B cell (primary cell): ENCODE measurements around the gene RNF175. TPM values are rescaled to one million over a fixed set of nuclear protein-coding genes. Genes with fewer than 3 reads are reported as not detected.
A peak's percentile ranks its signal among the peaks of the same experiment; 100 is the strongest.

Source experiments
- ATAC-seq: fragments of 200-7000 bp; cut with Tn5 transposase; one replicate; pipeline ENCODE4 v1.10.0; 2021; ENCODE audit warnings: low read depth, mild to moderate bottlenecking, moderate number of reproducible peaks, moderate library complexity
- CTCF ChIA-PET: fragments of 350-600 bp; sonication (Branson Sonifier 250); formaldehyde crosslinking; loops from one replicate; lab custom pipeline; 2021; ENCODE audit warnings: antibody characterized with exemption, inconsistent platforms; lab: Charles Lee
- POLR2A ChIA-PET: fragments of 350-600 bp; sonication (Branson Sonifier 250); formaldehyde crosslinking; loops from one replicate; lab custom pipeline; 2021; ENCODE audit warnings: antibody characterized with exemption; lab: Charles Lee
- DNase-seq: peaks from one replicate; pipeline ENCODE4 v3.0.0; 2013
- H2AFZ ChIP-seq: 2 replicates; pipeline ENCODE4 v1.6.1; 2012; ENCODE audit warnings: mild to moderate bottlenecking, low read depth, low read length; ENCODE audit not compliant: insufficient read depth, poor library complexity, severe bottlenecking
- H3K27ac ChIP-seq, 2 donors: 1 replicate in 1 of 2; 2 replicates in 1 of 2; pipeline ENCODE4 v1.5.1; 2012 to 2013; ENCODE audit warnings: low read length in 2 of 2, mild to moderate bottlenecking in 2 of 2, moderate library complexity in 1 of 2
- H3K27me3 ChIP-seq, 4 experiments: fragments of 200-600 bp in 1 of 4; sonication (generic) in 1 of 4; replicated peaks in 1 of 4; 1 replicate in 2 of 4; 2 replicates in 2 of 4; pipeline versions ENCODE4 v1.6.1 to v1.7.0; 2013 to 2016; ENCODE audit warnings: low read length in 3 of 4, mild to moderate bottlenecking in 2 of 4, mixed read lengths in 1 of 4, moderate library complexity in 1 of 4; ENCODE audit not compliant: insufficient read depth in 4 of 4, control insufficient read depth in 3 of 4; ENCODE audit errors: control extremely low read depth in 1 of 4
- H3K36me3 ChIP-seq, 2 experiments: replicated peaks in 1 of 2; 1 replicate in 1 of 2; 2 replicates in 1 of 2; pipeline versions ENCODE4 v1.6.1 to v1.7.1; 2013; ENCODE audit warnings: low read length in 1 of 2; ENCODE audit not compliant: insufficient read depth in 2 of 2, control insufficient read depth in 1 of 2; ENCODE audit errors: control extremely low read depth in 1 of 2, extremely low read depth in 1 of 2
- H3K4me1 ChIP-seq, 2 donors: fragments of 200-600 bp in 1 of 2; sonication (generic) in 1 of 2; 1 replicate in 1 of 2; 2 replicates in 1 of 2; pipeline versions ENCODE4 v1.5.1 to v1.6.1; 2013 to 2017; ENCODE audit warnings: low read length in 2 of 2; ENCODE audit not compliant: control insufficient read depth in 2 of 2, insufficient read depth in 2 of 2
- H3K4me2 ChIP-seq: replicated peaks from 2 replicates; pipeline ENCODE3; 2012; ENCODE audit warnings: mild to moderate bottlenecking, low read depth, low read length; ENCODE audit not compliant: poor library complexity, severe bottlenecking
- H3K4me3 ChIP-seq, 5 experiments: fragments of 200-600 bp in 1 of 5; sonication (generic) in 1 of 5; 1 replicate in 3 of 5; 2 replicates in 2 of 5; pipeline versions ENCODE4 v1.5.1 to v1.7.0; 2011 to 2016; ENCODE audit warnings: low read length in 4 of 5, mild to moderate bottlenecking in 4 of 5, low read depth in 2 of 5, control low read depth in 1 of 5, moderate library complexity in 1 of 5; ENCODE audit not compliant: insufficient read depth in 1 of 5; ENCODE audit errors: control extremely low read depth in 1 of 5, extremely low read depth in 1 of 5
- H3K79me2 ChIP-seq: fragments of 200-600 bp; sonication (generic); one replicate; pipeline ENCODE4 v1.6.0; 2016; ENCODE audit warnings: low read length; ENCODE audit not compliant: control insufficient read depth, insufficient read depth
- H3K9ac ChIP-seq: fragments of 200-600 bp; sonication (generic); 2 replicates; pipeline ENCODE4 v1.6.1; 2017; ENCODE audit warnings: mild to moderate bottlenecking, low read length, moderate library complexity
- H3K9me3 ChIP-seq, 3 donors: one replicate each; pipeline versions ENCODE4 v1.6.1 to v1.7.1; 2013; ENCODE audit warnings: low read length in 2 of 3; ENCODE audit not compliant: control insufficient read depth in 2 of 3, insufficient read depth in 1 of 3; ENCODE audit errors: control extremely low read depth in 1 of 3
- H4K20me1 ChIP-seq: 2 replicates; pipeline ENCODE4 v1.6.0; 2012; ENCODE audit warnings: mild to moderate bottlenecking, low read length; ENCODE audit not compliant: insufficient read depth, control insufficient read depth, poor library complexity, severe bottlenecking
- H3K27ac Mint-ChIP-seq: one replicate; pipeline ENCODE4 v1.8.0; 2021; ENCODE audit warnings: mixed read lengths
- H3K27me3 Mint-ChIP-seq: one replicate; pipeline ENCODE4 v1.8.0; 2021; ENCODE audit warnings: mixed read lengths
- H3K4me1 Mint-ChIP-seq: one replicate; pipeline ENCODE4 v1.8.0; 2021; ENCODE audit warnings: mixed read lengths
- H3K4me3 Mint-ChIP-seq: one replicate; pipeline ENCODE4 v1.8.0; 2021; ENCODE audit warnings: mixed read lengths
- H3K9me3 Mint-ChIP-seq: one replicate; pipeline ENCODE4 v1.8.0; 2022; ENCODE audit warnings: mixed read lengths; ENCODE audit not compliant: insufficient read depth
- CTCF ChIP-seq: fragments of 200-600 bp; IDR thresholded peaks from one replicate; pipeline ENCODE4 v1.8.0; 2022; ENCODE audit warnings: antibody characterized with exemption, mild to moderate bottlenecking
- EZH2 ChIP-seq: IDR thresholded peaks from 2 replicates; pipeline ENCODE4 v1.6.1; 2012; ENCODE audit warnings: borderline replicate concordance, low read depth, mild to moderate bottlenecking, moderate library complexity, low read length; ENCODE audit not compliant: insufficient read depth, poor library complexity, severe bottlenecking
- WGBS: methylation state at CpG from one replicate; pipeline ENCODE4 v1.1.5; 2013; ENCODE audit warnings: missing lambda C conversion rate; ENCODE audit not compliant: insufficient coverage; 5-methylcytosine and 5-hydroxymethylcytosine counted together
- intact Hi-C: fragments of 100-400 bp; cut with micrococcal nuclease; formaldehyde crosslinking; loops from one replicate; pipeline ENCODE4 v1.10.0; 2022
- polyA plus RNA-seq: library from polyadenylated mRNA; depleted of rRNA; stranded (reverse); fragments of >200 nt; gene quantifications from 2 replicates; pipeline ENCODE4 v1.2.3, GENCODE V29; 2012
- total RNA-seq, 2 donors: library from RNA; stranded (reverse); fragments of 120-200 nt in 1 of 2; gene quantifications; 1 replicate in 1 of 2; 2 replicates in 1 of 2; pipeline versions ENCODE4 v1.2.3 to v1.2.4, GENCODE V29; 2013 to 2022

Gene RNF175
- total and polyA plus RNA-seq, 2 donors (not counting 1 experiment from before 2014, with no cell fraction given) = not detected

DNA sequence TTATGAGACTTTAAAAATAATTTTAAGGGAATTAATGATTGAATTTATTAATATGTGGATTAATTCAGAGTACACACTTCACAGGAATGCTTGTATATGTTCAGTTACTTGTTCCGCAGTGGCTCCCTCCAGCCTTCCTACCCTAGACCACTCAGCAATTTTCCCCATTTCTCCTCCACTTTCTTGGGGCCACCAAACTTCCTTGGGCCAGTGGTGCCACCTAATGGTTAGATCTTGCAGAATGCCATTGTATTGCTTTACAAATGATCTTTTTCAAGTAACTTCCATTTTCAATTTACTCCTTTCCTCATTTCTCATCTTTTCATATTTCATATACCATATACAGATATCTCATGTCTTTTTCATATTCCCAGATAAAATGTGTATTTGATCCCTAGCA is 3.6 kb upstream of the RNF175 start:
- ChIA-PET CTCF (no interaction called here), POLR2A (no interaction called here)
- DNase-seq (no peak), ATAC-seq (no peak)
- Histone ChIP-seq H3K9me3 (peaks cover 0 to 3% (median 2%) of the 10 kb centered on the region in 3 donors), H3K36me3 (no peaks in the 10 kb centered on the region), H3K27ac (no peak overlapping the region), H4K20me1 (no peaks in the 10 kb centered on the region), H3K9ac (no peak overlapping the region), H2AFZ (no peak overlapping the region), H3K4me3 (no peak overlapping the region), H3K4me2 (no peak overlapping the region), H3K27me3 (peaks cover 0 to 46% (median 23%) of the 10 kb centered on the region in 4 experiments), H3K79me2 (no peaks in the 10 kb centered on the region), H3K4me1 (peaks cover 3 to 14% of the 10 kb centered on the region in 2 donors)
- no peak overlapping the region for H3K4me3 Mint-ChIP-seq
- 100% methylated on average over 1 of the region's 1 CpG for WGBS
- H3K27ac Mint-ChIP-seq = no peak overlapping the region
- H3K27me3 Mint-ChIP-seq = peaks cover 43% of the 10 kb centered on the region
- TF ChIP-seq EZH2 (no peak), CTCF (no peak)
- peaks cover 2% of the 10 kb centered on the region for H3K9me3 Mint-ChIP-seq
- intact Hi-C loops = no loop called here
- peaks cover 4% of the 10 kb centered on the region for H3K4me1 Mint-ChIP-seq

- no peak overlapping the region for H3K27ac Mint-ChIP-seq
- peaks cover 54% of the 10 kb centered on the region for H3K27me3 Mint-ChIP-seq
- ATAC-seq = no peak
- no peaks in the 10 kb centered on the region for H3K79me2 ChIP-seq
- H4K20me1 ChIP-seq = no peaks in the 10 kb centered on the region
- DNase-seq = no peak
- no peak overlapping the region for H3K9ac ChIP-seq
- intact Hi-C loops = no loop called here
- TF ChIP-seq EZH2 (no peak), CTCF (no peak)
- no peaks in the 10 kb centered on the region for H3K36me3 ChIP-seq
- H3K4me2 ChIP-seq = peak overlapping the region; percentile 73
- H3K9me3 Mint-ChIP-seq = peaks cover 2% of the 10 kb centered on the region
- no peak overlapping the region for H3K4me3 ChIP-seq
- CTCF ChIA-PET = no interaction called here
- peaks cover 0 to 43% (median 24%) of the 10 kb centered on the region in 4 experiments for H3K27me3 ChIP-seq
- peak overlapping the region; percentile 76 for H2AFZ ChIP-seq
- peak overlapping the region; percentile 69 for H3K4me3 Mint-ChIP-seq
- peaks cover 0 to 10% (median 4%) of the 10 kb centered on the region in 3 donors for H3K9me3 ChIP-seq
- peaks cover 4% of the 10 kb centered on the region for H3K4me1 Mint-ChIP-seq
- 85% methylated on average over 7 of the region's 15 CpGs for WGBS
- POLR2A ChIA-PET = no interaction called here
- no peak overlapping the region for H3K27ac ChIP-seq
- H3K4me1 ChIP-seq = peaks cover 13 to 14% of the 10 kb centered on the region in 2 donors
Measured at GRCh38 chr4:153758688-153759406, 977 bp downstream of the RNF175 start.
